Measurements from ENCODE around the gene PAX8.

- no peak for TF ChIP-seq EZH2phosphoT487 (IDR thresholded peaks at IDR 0.05; ENCODE audit: unreplicated experiment)
- no peak for TF ChIP-seq EZH2 (IDR thresholded peaks at IDR 0.05; ENCODE audit: low read depth, unreplicated experiment)
- no peak for TF ChIP-seq CTCF (conservative IDR thresholded peaks at IDR 0.05; ENCODE audit: low read depth in 2 of 2)
- TF ChIP-seq, protein P1, sequence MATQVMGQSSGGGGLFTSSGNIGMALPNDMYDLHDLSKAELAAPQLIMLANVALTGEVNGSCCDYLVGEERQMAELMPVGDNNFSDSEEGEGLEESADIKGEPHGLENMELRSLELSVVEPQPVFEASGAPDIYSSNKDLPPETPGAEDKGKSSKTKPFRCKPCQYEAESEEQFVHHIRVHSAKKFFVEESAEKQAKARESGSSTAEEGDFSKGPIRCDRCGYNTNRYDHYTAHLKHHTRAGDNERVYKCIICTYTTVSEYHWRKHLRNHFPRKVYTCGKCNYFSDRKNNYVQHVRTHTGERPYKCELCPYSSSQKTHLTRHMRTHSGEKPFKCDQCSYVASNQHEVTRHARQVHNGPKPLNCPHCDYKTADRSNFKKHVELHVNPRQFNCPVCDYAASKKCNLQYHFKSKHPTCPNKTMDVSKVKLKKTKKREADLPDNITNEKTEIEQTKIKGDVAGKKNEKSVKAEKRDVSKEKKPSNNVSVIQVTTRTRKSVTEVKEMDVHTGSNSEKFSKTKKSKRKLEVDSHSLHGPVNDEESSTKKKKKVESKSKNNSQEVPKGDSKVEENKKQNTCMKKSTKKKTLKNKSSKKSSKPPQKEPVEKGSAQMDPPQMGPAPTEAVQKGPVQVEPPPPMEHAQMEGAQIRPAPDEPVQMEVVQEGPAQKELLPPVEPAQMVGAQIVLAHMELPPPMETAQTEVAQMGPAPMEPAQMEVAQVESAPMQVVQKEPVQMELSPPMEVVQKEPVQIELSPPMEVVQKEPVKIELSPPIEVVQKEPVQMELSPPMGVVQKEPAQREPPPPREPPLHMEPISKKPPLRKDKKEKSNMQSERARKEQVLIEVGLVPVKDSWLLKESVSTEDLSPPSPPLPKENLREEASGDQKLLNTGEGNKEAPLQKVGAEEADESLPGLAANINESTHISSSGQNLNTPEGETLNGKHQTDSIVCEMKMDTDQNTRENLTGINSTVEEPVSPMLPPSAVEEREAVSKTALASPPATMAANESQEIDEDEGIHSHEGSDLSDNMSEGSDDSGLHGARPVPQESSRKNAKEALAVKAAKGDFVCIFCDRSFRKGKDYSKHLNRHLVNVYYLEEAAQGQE (IDR thresholded peaks at IDR 0.05; ENCODE audit: unreplicated experiment), result no peak
- no peak for TF ChIP-seq POLR2AphosphoS5 (IDR thresholded peaks at IDR 0.05; ENCODE audit: low read depth)
- no peak for TF ChIP-seq CREB1 (CRISPR knock-in tag; IDR thresholded peaks at IDR 0.05; ENCODE audit: low read depth)
These were observed 103.6 kb downstream of the PAX8 start for GRCh38 chr2:113175042-113175628.

Measured in GM23338 (cell line).